ENCODE data around the gene EARS2. TPM values are rescaled to one million over a fixed set of nuclear protein-coding genes. Genes with fewer than 3 reads are reported as not detected.
"Not testable (repeated sequence)": the region's sequence is repeated elsewhere in the genome, so short reads cannot be mapped to it uniquely, and the experiment has no call there.

Gene EARS2
- polyA plus RNA-seq, 5 donors: 21.4 to 29.3 (median 23.7) TPM

DNA sequence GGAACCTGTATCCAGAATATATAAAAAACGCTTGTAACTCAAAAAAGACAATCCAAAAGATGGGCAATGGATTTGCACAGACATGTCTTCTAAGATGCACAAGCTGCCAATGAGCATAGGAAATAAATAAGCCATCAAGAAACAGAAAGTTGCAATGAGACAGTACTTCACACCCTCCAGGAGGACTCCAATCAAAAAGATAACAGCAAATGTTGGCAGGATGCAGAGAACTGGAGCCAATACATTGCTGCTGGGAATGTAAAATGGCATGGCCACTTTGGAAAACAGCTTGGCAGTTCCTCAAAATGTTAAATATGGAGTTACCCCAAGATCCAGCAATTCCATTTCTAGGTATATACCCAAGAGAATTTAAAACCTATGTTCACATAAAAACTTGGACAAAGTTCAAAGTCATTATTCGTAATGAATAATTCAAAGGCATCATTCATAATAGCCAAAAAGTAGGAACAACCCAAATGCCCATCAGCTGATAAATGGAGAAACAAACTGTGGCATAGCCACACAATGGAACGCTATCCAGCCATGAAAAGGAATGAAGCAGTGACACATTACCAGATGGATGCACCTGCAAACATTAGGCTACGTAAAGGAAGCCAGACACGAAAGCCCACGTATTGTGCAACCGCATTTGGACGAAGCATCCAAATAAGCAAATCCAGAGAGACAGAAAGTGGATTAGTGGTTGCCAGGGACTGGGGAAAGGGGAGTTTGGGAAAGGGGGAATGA is 72.5 kb downstream of the EARS2 start:
- no peak for DNase-seq

GRCh38 chr16:23483492-23483891 is 73.7 kb downstream of the EARS2 start:
- DNase-seq: not testable (repeated sequence)

DNA sequence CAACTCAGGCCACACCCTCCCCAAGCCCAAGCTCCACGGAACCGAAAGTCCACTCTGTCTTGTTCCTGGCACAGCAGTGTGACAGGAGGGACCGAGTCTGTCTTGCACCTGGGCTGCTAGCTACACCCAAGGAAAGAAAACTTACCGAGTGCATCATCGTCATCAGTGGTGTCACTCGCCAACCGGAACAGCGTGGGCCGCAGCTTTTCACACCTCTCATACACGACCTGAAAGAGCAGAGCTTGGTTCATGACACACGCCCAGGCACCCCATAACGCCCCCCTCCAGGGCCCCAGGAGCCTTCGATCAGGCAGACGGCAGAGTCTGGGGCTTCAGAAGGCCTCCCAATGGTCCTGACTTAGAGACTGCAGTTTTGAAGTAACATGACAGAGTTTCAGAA is 74.4 kb downstream of the EARS2 start:
- no peak for DNase-seq

- no peak for DNase-seq
Observed at GRCh38 chr16:23480257-23480656, 76.9 kb downstream of the EARS2 start.

GRCh38 chr16:23479138-23479537 is 78.0 kb downstream of the EARS2 start:
- DNase-seq: no peak

GRCh38 chr16:23478566-23478965 is 78.6 kb downstream of the EARS2 start:
- DNase-seq: no peak

DNA sequence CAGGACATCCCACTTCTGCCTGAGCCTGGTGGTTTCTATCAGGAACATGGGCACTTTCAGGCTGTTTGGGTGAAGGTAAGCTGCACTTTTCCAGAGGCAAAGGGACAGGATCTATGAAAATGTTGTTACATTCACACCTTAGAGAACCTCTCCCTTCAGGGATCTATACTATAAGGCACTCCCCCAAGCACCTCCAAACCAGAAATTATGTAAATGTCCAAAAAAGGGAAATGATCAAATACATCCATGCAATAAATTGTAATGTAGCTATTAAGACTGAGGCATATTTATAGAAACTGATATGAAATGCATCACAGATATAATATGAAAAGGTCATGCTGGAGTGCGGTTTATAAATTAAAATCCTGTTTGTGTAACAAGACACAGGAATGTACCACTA is 80.9 kb downstream of the EARS2 start:
- no peak for DNase-seq

Other genes starting within 250 kb of the EARS2 start
- gene COG7, start 104.2 kb downstream of the EARS2 start, polyA plus RNA-seq (ENCODE audit: insufficient read depth in 1 of 5, insufficient read length in 5 of 5, low replicate concordance in 1 of 5): 10 to 100 TPM; 25.6 to 39.7 (median 33.0) TPM
- 100 to 1,000 TPM; 135 to 163 (median 150) TPM for gene GGA2, start 46.9 kb downstream of the EARS2 start, polyA plus RNA-seq (ENCODE audit: insufficient read depth in 1 of 5, insufficient read length in 5 of 5, low replicate concordance in 1 of 5)
- gene UBFD1, start 377 bp upstream of the EARS2 start, polyA plus RNA-seq (ENCODE audit: insufficient read depth in 1 of 5, insufficient read length in 5 of 5, low replicate concordance in 1 of 5): 10 to 100 TPM; 56.0 to 74.7 (median 68.7) TPM
- gene NDUFAB1, start 39.0 kb upstream of the EARS2 start, polyA plus RNA-seq (ENCODE audit: insufficient read depth in 1 of 5, insufficient read length in 5 of 5, low replicate concordance in 1 of 5): 10 to 100 TPM; 66.8 to 81.1 (median 73.9) TPM
- gene PALB2, start 84.0 kb upstream of the EARS2 start, polyA plus RNA-seq (ENCODE audit: insufficient read depth in 1 of 5, insufficient read length in 5 of 5, low replicate concordance in 1 of 5): 10 to 100 TPM; 13.1 to 19.2 (median 16.7) TPM
- 10 to 100 TPM; 45.5 to 73.0 (median 65.1) TPM for gene DCTN5, start 84.1 kb upstream of the EARS2 start, polyA plus RNA-seq (ENCODE audit: insufficient read depth in 1 of 5, insufficient read length in 5 of 5, low replicate concordance in 1 of 5)
- 10 to 100 TPM; 17.6 to 40.6 (median 22.4) TPM for gene PLK1, start 121.5 kb upstream of the EARS2 start, polyA plus RNA-seq (ENCODE audit: insufficient read depth in 1 of 5, insufficient read length in 5 of 5, low replicate concordance in 1 of 5)
- under 1 TPM; 0.08 to 0.19 (median 0.14) TPM for gene ERN2, start 155.9 kb upstream of the EARS2 start, polyA plus RNA-seq (ENCODE audit: insufficient read depth in 1 of 5, insufficient read length in 5 of 5, low replicate concordance in 1 of 5)
- under 1 TPM; 0.13 to 0.26 (median 0.22) TPM for gene CHP2, start 197.7 kb upstream of the EARS2 start, polyA plus RNA-seq (ENCODE audit: insufficient read depth in 1 of 5, insufficient read length in 5 of 5, low replicate concordance in 1 of 5)